GM21515 (cell line): ENCODE results near the gene PRELID2.
"Not testable (repeated sequence)": the region's sequence is repeated elsewhere in the genome, so short reads cannot be mapped to it uniquely, and the experiment has no call there.

Source experiments
- ATAC-seq: cut with Tn5 transposase; IDR thresholded peaks from one replicate; pipeline ENCODE4 v1.9.1; 2021; ENCODE audit not compliant: unreplicated experiment

PRELID2 gene

GRCh38 chr5:145834917-145835847 lies at the start of gene PRELID2:
PRELID2 (minus strand) TSS chr5:145835342; CDS start chr5:145835251, 91 bp downstream.
- peak; percentile 83 for ATAC-seq

- ATAC-seq: no peak
Measured at GRCh38 chr5:145874765-145875164, 39.6 kb upstream of the PRELID2 start.

- no peak for ATAC-seq
Measured at GRCh38 chr5:145872914-145873313, 37.8 kb upstream of the PRELID2 start, which contains the start of gene GRXCR2. GRXCR2 (minus strand) TSS chr5:145873014; CDS start chr5:145872968, 46 bp downstream.

- ATAC-seq: no peak
Measured at GRCh38 chr5:145872486-145872885, 37.3 kb upstream of the PRELID2 start.

GRCh38 chr5:145869753-145870152 lies 34.6 kb upstream of the PRELID2 start:
- no peak for ATAC-seq

- no peak for ATAC-seq
Measured at GRCh38 chr5:145867806-145868205, 32.7 kb upstream of the PRELID2 start.

GRCh38 chr5:145864432-145864831 lies 29.3 kb upstream of the PRELID2 start:
- ATAC-seq: not testable (repeated sequence)

- ATAC-seq: no peak
Measured at GRCh38 chr5:145863003-145863402, 27.9 kb upstream of the PRELID2 start.

- no peak for ATAC-seq
Measured at GRCh38 chr5:145859897-145860296, 24.8 kb upstream of the PRELID2 start.

- ATAC-seq: no peak
Measured at GRCh38 chr5:145859453-145859852, 24.3 kb upstream of the PRELID2 start.

GRCh38 chr5:145858959-145859358 lies 23.8 kb upstream of the PRELID2 start:
- no peak for ATAC-seq

- ATAC-seq: no peak
Measured at GRCh38 chr5:145856285-145856818, 21.2 kb upstream of the PRELID2 start.

- ATAC-seq: no peak
Measured at GRCh38 chr5:145855763-145856267, 20.7 kb upstream of the PRELID2 start.

GRCh38 chr5:145854651-145855258 lies 19.6 kb upstream of the PRELID2 start:
- ATAC-seq: no peak

GRCh38 chr5:145853781-145854376 lies 18.7 kb upstream of the PRELID2 start:
- no peak for ATAC-seq

GRCh38 chr5:145852990-145853389 lies 17.8 kb upstream of the PRELID2 start:
- ATAC-seq: no peak

GRCh38 chr5:145848854-145849253 lies 13.7 kb upstream of the PRELID2 start:
- no peak for ATAC-seq

GRCh38 chr5:145847499-145848497 lies 12.7 kb upstream of the PRELID2 start:
- ATAC-seq: no peak

GRCh38 chr5:145846081-145846480 lies 10.9 kb upstream of the PRELID2 start:
- ATAC-seq: no peak

- ATAC-seq: no peak
Measured at GRCh38 chr5:145841299-145841698, 6.2 kb upstream of the PRELID2 start.
